T-cell (primary cell): Measurements from ENCODE around the gene POLRMT. TPM values are rescaled to one million over a fixed set of nuclear protein-coding genes. Genes with fewer than 3 reads are reported as not detected.
"Not testable (repeated sequence)": the region's sequence is repeated elsewhere in the genome, so short reads cannot be mapped to it uniquely, and the experiment has no call there.

Experiments
- ATAC-seq, 4 experiments: fragments of 200-7000 bp in 3 of 4; fragments of 150-1000 bp in 1 of 4; cut with Tn5 transposase; replicated peaks in 1 of 4; 1 replicate in 3 of 4; 2 replicates in 1 of 4; pipeline ENCODE4 v1.10.0; 2021; ENCODE audit warnings: moderate library complexity in 3 of 4, mild to moderate bottlenecking in 2 of 4, moderate number of reproducible peaks in 1 of 4
- CTCF ChIA-PET, 2 donors: fragments of 300-600 bp; sonication (Branson Sonifier 250); formaldehyde crosslinking; loops; one replicate each; lab custom pipeline; 2022; ENCODE audit warnings: antibody characterized with exemption in 2 of 2; lab: Charles Lee
- POLR2A ChIA-PET, 2 donors: fragments of 300-600 bp; sonication (Branson Sonifier 250); formaldehyde crosslinking; loops; one replicate each; lab custom pipeline; 2022; ENCODE audit warnings: antibody characterized with exemption in 2 of 2; lab: Charles Lee
- DNase-seq, 35 experiments: peaks; one replicate each; pipeline versions ENCODE4 v3.0.0 to v3.0.0-alpha.2; 2013 to 2023
- H3K27ac ChIP-seq: one replicate; pipeline ENCODE4 v1.5.1; 2013; ENCODE audit warnings: low read length
- H3K27me3 ChIP-seq, 2 experiments: replicated peaks in 1 of 2; 1 replicate in 1 of 2; 2 replicates in 1 of 2; pipeline versions ENCODE4 v1.6.1 to v1.7.0; 2013; ENCODE audit warnings: low read length in 1 of 2, mixed read lengths in 1 of 2; ENCODE audit not compliant: control insufficient read depth in 2 of 2, insufficient read depth in 2 of 2; ENCODE audit errors: extremely low read depth in 1 of 2
- H3K36me3 ChIP-seq, 2 donors: 1 replicate in 1 of 2; 2 replicates in 1 of 2; pipeline versions ENCODE4 v1.6.1 to v1.7.0; 2013; ENCODE audit warnings: low read length in 1 of 2; ENCODE audit not compliant: control insufficient read depth in 2 of 2, insufficient read depth in 1 of 2; ENCODE audit errors: extremely low read depth in 1 of 2
- H3K4me1 ChIP-seq, 2 experiments: 1 replicate in 1 of 2; 2 replicates in 1 of 2; pipeline versions ENCODE4 v1.6.1 to v1.7.0; 2013; ENCODE audit warnings: low read length in 2 of 2, mixed read lengths in 1 of 2; ENCODE audit not compliant: insufficient read depth in 2 of 2, control insufficient read depth in 1 of 2; ENCODE audit errors: extremely low read depth in 1 of 2
- H3K4me3 ChIP-seq, 2 donors: 1 replicate in 1 of 2; 2 replicates in 1 of 2; pipeline versions ENCODE4 v1.5.1 to v1.7.0; 2013; ENCODE audit warnings: mild to moderate bottlenecking in 2 of 2, low read length in 1 of 2, moderate library complexity in 1 of 2; ENCODE audit not compliant: control insufficient read depth in 1 of 2; ENCODE audit errors: extremely low read depth in 1 of 2
- H3K9me3 ChIP-seq: 2 replicates; pipeline ENCODE4 v1.7.0; 2013
- H3K27ac Mint-ChIP-seq, 2 donors: one replicate each; pipeline ENCODE4 v1.8.0; 2020 to 2021; ENCODE audit warnings: mild to moderate bottlenecking in 2 of 2, mixed read lengths in 2 of 2
- H3K27me3 Mint-ChIP-seq, 2 donors: one replicate each; pipeline ENCODE4 v1.8.0; 2021 to 2022; ENCODE audit warnings: mixed read lengths in 2 of 2
- H3K36me3 Mint-ChIP-seq: one replicate; pipeline ENCODE4 v1.8.0; 2021; ENCODE audit warnings: mixed read lengths
- H3K4me1 Mint-ChIP-seq, 3 donors: one replicate each; pipeline ENCODE4 v1.8.0; 2020 to 2022; ENCODE audit warnings: mixed read lengths in 3 of 3, mild to moderate bottlenecking in 1 of 3
- H3K4me3 Mint-ChIP-seq, 3 donors: one replicate each; pipeline ENCODE4 v1.8.0; 2020 to 2022; ENCODE audit warnings: mild to moderate bottlenecking in 3 of 3, mixed read lengths in 3 of 3, moderate library complexity in 3 of 3
- H3K9me3 Mint-ChIP-seq, 3 donors: one replicate each; pipeline ENCODE4 v1.8.0; 2020 to 2022; ENCODE audit warnings: mixed read lengths in 3 of 3
- WGBS: methylation state at CpG from one replicate; pipeline ENCODE4 v1.1.5; 2013; ENCODE audit warnings: missing lambda C conversion rate; ENCODE audit not compliant: insufficient coverage; 5-methylcytosine and 5-hydroxymethylcytosine counted together
- total RNA-seq, 35 experiments: library from RNA in 6 of 35; stranded (reverse) in 6 of 35; fragments of 120-200 nt in 1 of 35; gene quantifications; one replicate each; pipeline versions ENCODE4 v1.2.1 to v1.2.4 and lab custom pipeline; 2013 to 2026

Gene POLRMT
- total RNA-seq, 5 donors from 2014 or later (not counting 1 experiment from before 2014, with no cell fraction given), result 61.3 to 118 (median 103) TPM

- CTCF ChIA-PET, result interaction anchor here in 1 of 2 donors (0.6 kb wide), 1 partner anchor 132 kb away, joined by 4 read pairs; no protein-coding TSS in a partner anchor
- Mint-ChIP-seq H3K4me1 (peaks cover 5 to 11% (median 7%) of the 10 kb centered on the region in 3 donors), H3K4me3 (peak overlapping the region in 1 of 3 donors; percentile 41)
- H3K27me3 ChIP-seq, H3K9me3 Mint-ChIP-seq, H3K27me3 Mint-ChIP-seq, H3K36me3 Mint-ChIP-seq, DNase-seq, POLR2A ChIA-PET, H3K36me3 ChIP-seq, H3K9me3 ChIP-seq, ATAC-seq, H3K27ac Mint-ChIP-seq, H3K27ac ChIP-seq: not testable (repeated sequence)
- Histone ChIP-seq H3K4me1 (peaks cover 3 to 21% of the 10 kb centered on the region in 2 experiments), H3K4me3 (peak overlapping the region in 1 of 2 donors; percentile 27)
- 52% methylated on average over 9 of the region's 34 CpGs for WGBS
These were observed 28.0 kb downstream of the POLRMT start for GRCh38 chr19:605061-605971.

GRCh38 chr19:604355-604754, 29.0 kb downstream of the POLRMT start:
- H3K36me3 ChIP-seq, result no peaks in the 10 kb centered on the region
- ChIA-PET CTCF (interaction anchor here in 1 of 2 donors (0.6 kb wide), 1 partner anchor 133 kb away, joined by 4 read pairs; no protein-coding TSS in a partner anchor), POLR2A (no interaction called here)
- H3K27ac ChIP-seq, result no peak overlapping the region
- Mint-ChIP-seq H3K9me3 (no peaks in the 10 kb centered on the region), H3K27ac (no peak overlapping the region), H3K4me1 (peaks cover 0 to 5% (median 2%) of the 10 kb centered on the region in 3 donors), H3K27me3 (no peaks in the 10 kb centered on the region), H3K36me3 (no peaks in the 10 kb centered on the region), H3K4me3 (no peak overlapping the region)
- peaks cover 0 to 11% of the 10 kb centered on the region in 2 experiments for H3K4me1 ChIP-seq
- DNase-seq (peak in 15 of 35 experiments; percentile 12 to 48 (median 28)), ATAC-seq (peak; percentile 24 to 78 (median 40))
- no peaks in the 10 kb centered on the region for H3K27me3 ChIP-seq
- H3K4me3 ChIP-seq, result no peak overlapping the region
- WGBS, result 86% methylated on average over 11 of the region's 11 CpGs
- no peaks in the 10 kb centered on the region for H3K9me3 ChIP-seq

GRCh38 chr19:603779-604178, 29.6 kb downstream of the POLRMT start:
- H3K36me3 Mint-ChIP-seq, CTCF ChIA-PET, H3K4me1 Mint-ChIP-seq, H3K4me3 ChIP-seq, H3K27me3 Mint-ChIP-seq, H3K9me3 Mint-ChIP-seq, DNase-seq, H3K4me3 Mint-ChIP-seq, H3K36me3 ChIP-seq, H3K27ac ChIP-seq, H3K9me3 ChIP-seq, H3K4me1 ChIP-seq, H3K27ac Mint-ChIP-seq, H3K27me3 ChIP-seq, POLR2A ChIA-PET: not testable (repeated sequence)
- 92% methylated on average over 7 of the region's 20 CpGs for whole genome bisulfite sequencing
- peak in 3 of 4 experiments; percentile 51 to 57 (median 56) for ATAC-seq

GRCh38 chr19:603302-603639, 30.1 kb downstream of the POLRMT start:
- H3K9me3 Mint-ChIP-seq, H3K27ac Mint-ChIP-seq, H3K4me3 ChIP-seq, H3K9me3 ChIP-seq, H3K36me3 Mint-ChIP-seq, ATAC-seq, H3K4me3 Mint-ChIP-seq, H3K27me3 Mint-ChIP-seq, H3K36me3 ChIP-seq, CTCF ChIA-PET, H3K4me1 Mint-ChIP-seq, POLR2A ChIA-PET, H3K27me3 ChIP-seq, H3K4me1 ChIP-seq, DNase-seq, H3K27ac ChIP-seq: not testable (repeated sequence)
- 73% methylated on average over 1 of the region's 13 CpGs for WGBS

- Mint-ChIP-seq H3K27me3 (no peaks in the 10 kb centered on the region), H3K36me3 (no peaks in the 10 kb centered on the region), H3K4me1 (peaks cover 0 to 4% (median 0%) of the 10 kb centered on the region in 3 donors), H3K9me3 (no peaks in the 10 kb centered on the region), H3K4me3 (no peak overlapping the region), H3K27ac (no peak overlapping the region)
- Histone ChIP-seq H3K4me1 (no peaks in the 10 kb centered on the region), H3K9me3 (no peaks in the 10 kb centered on the region), H3K36me3 (no peaks in the 10 kb centered on the region), H3K27ac (no peak overlapping the region), H3K4me3 (no peak overlapping the region), H3K27me3 (no peaks in the 10 kb centered on the region)
- ATAC-seq, result no peak
- 67% methylated on average over 19 of the region's 35 CpGs for WGBS
- ChIA-PET POLR2A (no interaction called here), CTCF (no interaction called here)
- no peak for DNase-seq
These were observed 30.7 kb downstream of the POLRMT start for GRCh38 chr19:602391-603301.

- no peaks in the 10 kb centered on the region for H3K36me3 Mint-ChIP-seq
- DNase-seq (no peak), ATAC-seq (no peak)
- H3K4me3 Mint-ChIP-seq, result no peak overlapping the region
- H3K27me3 Mint-ChIP-seq, result no peaks in the 10 kb centered on the region
- H3K9me3 Mint-ChIP-seq, result no peaks in the 10 kb centered on the region
- Histone ChIP-seq H3K4me3 (no peak overlapping the region), H3K36me3 (no peaks in the 10 kb centered on the region), H3K9me3 (no peaks in the 10 kb centered on the region), H3K27me3 (peaks cover 0 to 2% of the 10 kb centered on the region in 2 experiments), H3K27ac (no peak overlapping the region), H3K4me1 (no peaks in the 10 kb centered on the region)
- H3K4me1 Mint-ChIP-seq, result peaks cover 0 to 4% (median 0%) of the 10 kb centered on the region in 3 donors
- CTCF ChIA-PET, result no interaction called here
- POLR2A ChIA-PET, result no interaction called here
- no peak overlapping the region for H3K27ac Mint-ChIP-seq
- WGBS, result 84% methylated on average over 12 of the region's 25 CpGs
These were observed 31.5 kb downstream of the POLRMT start for GRCh38 chr19:601790-602189.
